Measurements from ENCODE around the gene HSF4. TPM values are rescaled to one million over a fixed set of nuclear protein-coding genes. Genes with fewer than 3 reads are reported as not detected.

HSF4 gene
- total RNA-seq (ENCODE audit: low replicate concordance), result 10.4 and 11.1 TPM in 2 replicates
- long read RNA-seq, result 0 reads

- no peaks in the 10 kb centered on the region for H3K36me3 Mint-ChIP-seq
- no peak for DNase-seq (ENCODE audit: extremely low spot score, unreplicated experiment)
- peaks cover 3% of the 10 kb centered on the region for H3K4me1 Mint-ChIP-seq (ENCODE audit: unreplicated experiment)
- H3K4me3 Mint-ChIP-seq, result peak within 1 kb of the TSS; percentile 72
- H3K9me3 Mint-ChIP-seq, result no peaks in the 10 kb centered on the region
- no peak within 1 kb of the TSS for H3K27ac Mint-ChIP-seq
- peaks cover 84% of the 10 kb centered on the region for H3K27me3 Mint-ChIP-seq
- TF ChIP-seq, protein P1, sequence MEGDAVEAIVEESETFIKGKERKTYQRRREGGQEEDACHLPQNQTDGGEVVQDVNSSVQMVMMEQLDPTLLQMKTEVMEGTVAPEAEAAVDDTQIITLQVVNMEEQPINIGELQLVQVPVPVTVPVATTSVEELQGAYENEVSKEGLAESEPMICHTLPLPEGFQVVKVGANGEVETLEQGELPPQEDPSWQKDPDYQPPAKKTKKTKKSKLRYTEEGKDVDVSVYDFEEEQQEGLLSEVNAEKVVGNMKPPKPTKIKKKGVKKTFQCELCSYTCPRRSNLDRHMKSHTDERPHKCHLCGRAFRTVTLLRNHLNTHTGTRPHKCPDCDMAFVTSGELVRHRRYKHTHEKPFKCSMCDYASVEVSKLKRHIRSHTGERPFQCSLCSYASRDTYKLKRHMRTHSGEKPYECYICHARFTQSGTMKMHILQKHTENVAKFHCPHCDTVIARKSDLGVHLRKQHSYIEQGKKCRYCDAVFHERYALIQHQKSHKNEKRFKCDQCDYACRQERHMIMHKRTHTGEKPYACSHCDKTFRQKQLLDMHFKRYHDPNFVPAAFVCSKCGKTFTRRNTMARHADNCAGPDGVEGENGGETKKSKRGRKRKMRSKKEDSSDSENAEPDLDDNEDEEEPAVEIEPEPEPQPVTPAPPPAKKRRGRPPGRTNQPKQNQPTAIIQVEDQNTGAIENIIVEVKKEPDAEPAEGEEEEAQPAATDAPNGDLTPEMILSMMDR (conservative IDR thresholded peaks at IDR 0.05), result no peak
Observed at GRCh38 chr16:67164599-67165061, at the start of gene HSF4. Gene HSF4 (plus strand): TSS chr16:67164745. CDS start chr16:67164812, 67 bp downstream.

DNA sequence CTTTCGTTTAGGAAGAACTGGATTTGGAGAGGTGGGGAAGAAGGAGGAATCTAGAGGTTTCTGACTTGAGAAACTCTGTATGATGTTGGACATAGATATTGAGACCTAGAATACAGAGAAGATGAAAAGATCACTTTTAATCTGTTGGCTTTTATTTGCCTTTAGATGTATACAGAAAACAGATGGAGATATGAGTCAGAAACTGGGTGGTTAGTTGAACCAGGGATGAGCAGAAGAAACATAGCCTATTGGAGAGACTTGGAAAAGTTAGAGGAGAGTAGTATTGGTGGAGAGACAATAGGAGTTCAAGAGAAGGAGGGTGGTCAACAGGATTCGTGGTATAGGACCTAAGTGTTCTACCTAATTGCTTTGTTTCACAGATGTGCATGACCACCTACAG is 49.8 kb upstream of the HSF4 start:
- Mint-ChIP-seq H3K4me1 (ENCODE audit: unreplicated experiment) (peaks cover 13% of the 10 kb centered on the region), H3K36me3 (peaks cover 6% of the 10 kb centered on the region), H3K27ac (no peak overlapping the region), H3K27me3 (no peaks in the 10 kb centered on the region), H3K9me3 (no peaks in the 10 kb centered on the region), H3K4me3 (no peak overlapping the region)
- no peak for DNase-seq (ENCODE audit: extremely low spot score, unreplicated experiment)
- TF ChIP-seq, protein P1 (conservative IDR thresholded peaks at IDR 0.05), result no peak

DNA sequence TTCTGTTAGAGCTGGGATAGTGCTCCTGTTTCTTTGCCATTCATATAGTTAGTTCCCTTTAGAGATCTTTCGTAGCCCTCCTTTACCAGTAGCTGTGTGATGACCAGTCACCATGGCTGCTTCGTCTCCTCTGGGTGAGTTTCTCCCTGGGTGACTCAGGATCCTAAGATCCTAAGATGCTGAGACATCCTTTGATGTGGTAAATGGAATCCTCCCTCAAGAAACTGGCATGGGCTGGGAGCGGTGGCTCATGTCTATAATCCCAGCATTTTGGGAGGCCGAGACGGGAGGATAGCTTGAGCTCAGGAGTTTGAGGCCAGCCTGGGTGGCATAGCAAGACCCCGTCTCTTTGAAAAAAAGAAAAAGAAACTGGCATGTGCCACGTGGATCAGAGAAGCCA is 48.9 kb upstream of the HSF4 start:
- H3K4me3 Mint-ChIP-seq, result no peak overlapping the region
- peaks cover 13% of the 10 kb centered on the region for H3K4me1 Mint-ChIP-seq (ENCODE audit: unreplicated experiment)
- H3K9me3 Mint-ChIP-seq, result no peaks in the 10 kb centered on the region
- DNase-seq (ENCODE audit: extremely low spot score, unreplicated experiment), result no peak
- peaks cover 6% of the 10 kb centered on the region for H3K36me3 Mint-ChIP-seq
- H3K27ac Mint-ChIP-seq, result no peak overlapping the region
- no peaks in the 10 kb centered on the region for H3K27me3 Mint-ChIP-seq
- TF ChIP-seq, protein P1 (conservative IDR thresholded peaks at IDR 0.05), result no peak

DNA sequence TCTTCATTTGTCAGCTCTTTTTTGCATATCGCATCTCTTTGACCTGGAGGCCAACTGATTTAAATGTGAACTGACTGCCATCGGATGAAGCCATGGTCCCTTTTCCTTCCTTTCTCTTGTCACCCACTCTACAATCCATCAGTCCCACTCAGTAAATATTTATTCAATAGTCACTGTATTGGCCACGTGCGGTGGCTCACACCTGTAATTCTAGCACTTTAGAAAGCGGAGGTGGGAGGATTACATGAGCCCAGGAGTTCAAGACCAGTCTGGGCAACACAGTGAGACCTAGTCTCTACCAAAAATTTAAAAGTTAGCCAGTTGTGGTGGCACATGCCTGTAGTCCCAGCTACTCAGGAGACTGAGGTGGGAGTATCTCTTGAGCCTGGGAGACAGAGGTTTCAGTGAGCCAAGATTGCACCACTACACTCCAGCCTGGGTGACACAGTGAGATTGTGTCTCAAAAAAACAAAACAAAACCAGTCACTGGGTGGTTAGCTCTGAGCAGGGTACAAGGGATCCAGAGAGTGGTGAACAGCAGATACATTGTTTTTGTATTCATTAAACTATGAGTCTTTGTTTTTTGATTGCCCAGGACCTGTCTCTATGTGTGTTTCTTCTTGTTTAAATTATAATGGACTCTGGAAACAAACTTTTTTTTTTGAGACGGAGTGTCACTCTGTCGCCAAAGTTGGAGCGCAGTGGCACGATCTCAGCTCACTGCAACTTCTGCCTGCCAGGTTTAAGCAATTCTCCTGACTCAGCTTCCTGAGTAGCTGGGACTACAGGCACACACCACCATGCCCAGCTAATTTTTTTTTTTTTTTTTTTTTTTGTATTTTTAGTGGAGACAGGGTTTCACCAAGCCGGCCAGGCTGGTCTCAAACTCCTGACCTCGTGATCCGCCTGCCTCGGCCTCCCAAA is 47.9 kb upstream of the HSF4 start:
- H3K36me3 Mint-ChIP-seq, result peaks cover 6% of the 10 kb centered on the region
- H3K9me3 Mint-ChIP-seq, result no peaks in the 10 kb centered on the region
- no peak overlapping the region for H3K27ac Mint-ChIP-seq
- DNase-seq (ENCODE audit: extremely low spot score, unreplicated experiment), result no peak
- H3K27me3 Mint-ChIP-seq, result no peaks in the 10 kb centered on the region
- TF ChIP-seq, protein P1 (conservative IDR thresholded peaks at IDR 0.05), result no peak
- peaks cover 8% of the 10 kb centered on the region for H3K4me1 Mint-ChIP-seq (ENCODE audit: unreplicated experiment)
- no peak overlapping the region for H3K4me3 Mint-ChIP-seq

DNA sequence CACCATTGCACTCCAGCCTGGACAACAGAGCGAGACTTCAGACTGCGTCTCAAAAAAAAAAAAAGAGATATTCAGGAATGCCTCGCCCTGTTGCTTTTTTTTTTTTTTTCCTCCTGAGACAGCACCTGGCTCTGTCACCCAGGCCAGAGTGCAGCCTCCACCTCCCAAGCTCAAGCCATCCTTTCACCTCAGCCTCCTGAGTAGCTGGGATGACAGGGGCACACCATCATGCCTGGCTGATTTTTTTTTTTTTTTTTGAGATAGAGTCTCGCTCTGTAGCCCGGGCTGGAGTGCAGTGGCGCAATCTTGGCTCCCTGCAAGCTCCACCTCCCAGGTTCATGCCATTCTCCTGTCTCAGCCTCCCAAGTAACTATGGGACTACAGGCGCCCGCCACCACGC is 46.8 kb upstream of the HSF4 start:
- H3K9me3 Mint-ChIP-seq, result no peaks in the 10 kb centered on the region
- peaks cover 5% of the 10 kb centered on the region for H3K4me1 Mint-ChIP-seq (ENCODE audit: unreplicated experiment)
- no peak overlapping the region for H3K4me3 Mint-ChIP-seq
- H3K27ac Mint-ChIP-seq, result no peak overlapping the region
- TF ChIP-seq, protein P1 (conservative IDR thresholded peaks at IDR 0.05), result no peak
- no peaks in the 10 kb centered on the region for H3K27me3 Mint-ChIP-seq
- H3K36me3 Mint-ChIP-seq, result peaks cover 5% of the 10 kb centered on the region
- no peak for DNase-seq (ENCODE audit: extremely low spot score, unreplicated experiment)

All from type B pancreatic cell (in vitro differentiated cells).